Measurements from ENCODE around the gene GPR137. TPM values are rescaled to one million over a fixed set of nuclear protein-coding genes. Genes with fewer than 3 reads are reported as not detected.
A peak's percentile ranks its signal among the peaks of the same experiment; 100 is the strongest.

GPR137 gene
- total and polyA plus RNA-seq, 9 of the 15 experiments (the other 6 are each of a cell fraction or from before 2014, with no cell fraction given) = 0.32 to 26.7 (median 10.7) TPM

DNA sequence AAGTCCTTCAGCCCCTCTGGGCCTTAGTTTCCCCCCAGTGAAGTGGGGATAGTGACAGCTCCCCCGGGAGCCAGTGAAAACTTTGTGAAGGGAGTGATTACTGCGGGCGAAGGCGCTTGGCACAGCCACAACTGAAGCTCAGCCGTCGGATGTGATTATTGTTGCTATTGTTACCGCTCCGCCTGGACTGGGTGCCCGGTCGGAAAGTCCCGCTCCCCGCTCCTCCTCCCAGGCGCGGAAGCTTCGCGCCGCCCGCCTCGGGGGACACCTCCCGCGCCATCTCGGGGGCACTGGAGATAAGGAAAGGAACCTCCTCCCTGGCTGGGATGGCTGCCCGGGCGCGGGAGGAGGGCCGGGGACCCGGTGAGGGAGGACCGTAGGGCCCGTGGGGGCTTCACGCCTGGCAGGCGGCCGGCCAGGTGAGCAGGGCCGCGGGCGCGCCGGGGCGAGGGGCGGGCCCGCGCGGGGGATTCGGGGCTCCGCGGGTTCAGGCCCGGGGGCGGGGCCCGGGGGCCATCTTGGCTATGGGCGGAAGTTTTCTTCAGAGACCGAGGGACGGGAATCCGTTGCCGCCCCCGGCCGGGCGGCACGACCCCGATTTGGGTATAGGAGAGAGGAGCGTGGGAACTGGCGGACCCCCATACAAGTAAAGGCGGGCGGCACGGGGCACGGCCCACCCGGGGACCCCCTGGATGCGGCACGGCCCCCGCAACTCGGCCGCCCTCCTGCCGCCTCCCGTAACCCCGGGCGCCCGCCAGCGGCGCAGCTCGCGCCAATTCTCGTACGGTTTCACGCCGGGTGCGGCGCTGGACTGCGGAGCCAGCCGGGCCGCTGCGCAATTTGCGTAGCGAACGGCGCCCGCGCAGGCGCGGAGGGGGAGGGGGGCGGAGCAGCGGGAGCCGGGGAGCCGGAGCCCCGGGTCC, at the start of gene GPR137 (continued):
- no peak for TF ChIP-seq CHCHD3 (CRISPR knock-in tag; IDR thresholded peaks at IDR 0.05)
- no peak for TF ChIP-seq CC2D1A (IDR thresholded peaks at IDR 0.05)
- no peak for TF ChIP-seq ZFP1 (CRISPR knock-in tag; IDR thresholded peaks at IDR 0.05)
- TF ChIP-seq ZKSCAN8 (CRISPR knock-in tag; IDR thresholded peaks at IDR 0.05) = no peak
- TF ChIP-seq PRDM10 (IDR thresholded peaks at IDR 0.05; ENCODE audit: partially characterized antibody) = no peak
- no peak for TF ChIP-seq ZSCAN29 (IDR thresholded peaks at IDR 0.05)
- TF ChIP-seq, protein P1, sequence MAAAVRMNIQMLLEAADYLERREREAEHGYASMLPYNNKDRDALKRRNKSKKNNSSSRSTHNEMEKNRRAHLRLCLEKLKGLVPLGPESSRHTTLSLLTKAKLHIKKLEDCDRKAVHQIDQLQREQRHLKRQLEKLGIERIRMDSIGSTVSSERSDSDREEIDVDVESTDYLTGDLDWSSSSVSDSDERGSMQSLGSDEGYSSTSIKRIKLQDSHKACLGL (CRISPR knock-in tag; IDR thresholded peaks at IDR 0.05; ENCODE audit: borderline replicate concordance, poor library complexity, severe bottlenecking) = no peak
- TF ChIP-seq SRSF3 (IDR thresholded peaks at IDR 0.05; ENCODE audit: insufficient read depth, low read length) = no peak
- no peak for TF ChIP-seq ZBTB8A (IDR thresholded peaks at IDR 0.05; ENCODE audit: partially characterized antibody)
- no peak for TF ChIP-seq MYBL2 (IDR thresholded peaks at IDR 0.05; ENCODE audit: low read depth)
- TF ChIP-seq MYBL2 (CRISPR knock-in tag; IDR thresholded peaks at IDR 0.05; ENCODE audit: borderline replicate concordance) = no peak
- TF ChIP-seq TAF7 (tag; IDR thresholded peaks at IDR 0.05) = no peak
- TF ChIP-seq ZZZ3 (IDR thresholded peaks at IDR 0.05) = no peak
- TF ChIP-seq ZNF551 (CRISPR knock-in tag; IDR thresholded peaks at IDR 0.05) = no peak
- 0 out of 2 replicates have a peak, but pooled peaks have one; percentile 31 for TF ChIP-seq SMARCA4 (IDR thresholded peaks at IDR 0.05)
- TF ChIP-seq ZNF696 (CRISPR knock-in tag; conservative IDR thresholded peaks at IDR 0.05) = no peak
- TF ChIP-seq YBX1 (IDR thresholded peaks at IDR 0.05) = no peak
- no peak for TF ChIP-seq FOXO4 (CRISPR knock-in tag; IDR thresholded peaks at IDR 0.05)
- TF ChIP-seq POU5F1 (IDR thresholded peaks at IDR 0.05; ENCODE audit: borderline replicate concordance, low read depth, low read length, partially characterized antibody) = no peak
- no peak for TF ChIP-seq SOX6 (IDR thresholded peaks at IDR 0.05)
- 0 out of 2 replicates have a peak, but pooled peaks have one; percentile 10 for TF ChIP-seq TCF7 (IDR thresholded peaks at IDR 0.05; ENCODE audit: borderline replicate concordance)
- no peak for TF ChIP-seq SNRNP70 (optimal IDR thresholded peaks at IDR 0.05; ENCODE audit: low read depth, low read length)
